ENCODE measurements around the gene NOL3.

The NOL3 gene

DNA sequence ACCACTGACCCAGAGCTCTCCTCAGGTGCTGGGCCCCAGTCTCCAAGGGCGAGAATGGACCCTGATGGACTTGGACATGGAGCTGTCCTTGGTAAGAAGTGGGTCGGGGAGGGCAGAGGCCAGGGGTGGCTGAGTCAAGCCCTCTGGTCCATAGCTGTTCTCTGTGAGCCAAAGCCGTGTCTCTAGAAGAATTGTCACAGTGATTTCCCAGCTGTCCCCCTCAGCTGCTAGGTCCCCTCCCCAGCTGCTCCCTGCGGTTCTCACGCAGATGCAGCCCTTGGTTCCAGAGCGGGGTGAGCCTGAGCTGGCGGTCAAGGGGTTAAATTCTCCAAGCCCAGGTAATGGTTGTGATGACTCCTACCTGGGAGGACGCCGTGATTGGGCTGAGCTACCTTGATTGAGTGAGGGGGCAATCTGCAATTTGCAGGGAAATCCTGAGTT, 1.3 kb upstream of the NOL3 start:
- in situ Hi-C loops (cut with MboI; ENCODE audit: low sequenced_read_pairs) = no loop called here

DNA sequence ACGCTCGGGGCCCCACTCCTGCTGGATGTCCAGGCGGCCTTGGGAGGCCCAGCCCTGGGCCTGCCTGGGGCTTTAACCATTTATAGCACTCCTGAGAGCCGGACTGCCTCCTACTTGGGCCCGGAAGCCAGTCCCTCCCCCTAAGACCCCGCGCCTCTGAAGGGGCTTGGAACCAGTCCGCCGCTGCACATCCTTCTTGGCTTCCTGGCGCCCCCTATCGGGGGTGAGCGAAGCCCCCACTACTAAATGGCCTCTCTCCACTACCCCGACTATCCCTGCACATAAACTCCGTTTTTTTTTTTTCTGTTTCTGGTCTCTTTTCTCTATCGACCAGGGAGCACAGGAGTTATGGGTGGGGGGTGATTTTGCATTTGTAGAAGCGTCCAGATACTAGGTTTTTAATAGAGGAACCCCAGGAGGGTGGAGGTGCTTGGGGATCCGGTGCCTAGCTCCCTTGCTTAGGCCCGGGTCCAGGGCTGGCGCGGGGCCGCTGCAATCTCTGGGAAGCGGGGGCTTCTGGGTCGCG, 633 bp upstream of the NOL3 start:
- in situ Hi-C loops (cut with MboI; ENCODE audit: low sequenced_read_pairs) = no loop called here

- in situ Hi-C loops (cut with MboI; ENCODE audit: low sequenced_read_pairs) = no loop called here
These were observed 761 bp downstream of the NOL3 start for GRCh38 chr16:67170949-67171649.

DNA sequence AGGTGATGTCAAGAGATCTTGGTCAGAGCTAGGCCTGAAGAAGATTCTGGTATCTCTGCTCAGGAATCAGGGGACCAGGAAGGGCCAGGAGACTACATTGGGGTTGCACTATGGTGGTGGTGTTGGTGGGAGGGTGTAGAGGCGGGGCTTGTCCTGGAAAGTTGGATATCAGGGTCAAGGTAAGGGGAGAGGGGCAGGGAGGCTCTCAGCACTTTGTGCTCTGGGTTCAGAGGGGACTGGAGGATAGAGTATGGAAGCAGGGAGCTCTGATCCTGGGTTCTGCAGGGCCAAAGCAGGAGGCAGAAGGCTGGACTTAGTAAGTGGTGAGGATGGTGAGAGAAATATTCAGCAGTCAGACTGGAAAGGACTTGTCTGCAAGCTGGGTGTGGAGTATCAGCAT, 3.0 kb downstream of the NOL3 start:
- in situ Hi-C loops (cut with MboI; ENCODE audit: low sequenced_read_pairs) = no loop called here

DNA sequence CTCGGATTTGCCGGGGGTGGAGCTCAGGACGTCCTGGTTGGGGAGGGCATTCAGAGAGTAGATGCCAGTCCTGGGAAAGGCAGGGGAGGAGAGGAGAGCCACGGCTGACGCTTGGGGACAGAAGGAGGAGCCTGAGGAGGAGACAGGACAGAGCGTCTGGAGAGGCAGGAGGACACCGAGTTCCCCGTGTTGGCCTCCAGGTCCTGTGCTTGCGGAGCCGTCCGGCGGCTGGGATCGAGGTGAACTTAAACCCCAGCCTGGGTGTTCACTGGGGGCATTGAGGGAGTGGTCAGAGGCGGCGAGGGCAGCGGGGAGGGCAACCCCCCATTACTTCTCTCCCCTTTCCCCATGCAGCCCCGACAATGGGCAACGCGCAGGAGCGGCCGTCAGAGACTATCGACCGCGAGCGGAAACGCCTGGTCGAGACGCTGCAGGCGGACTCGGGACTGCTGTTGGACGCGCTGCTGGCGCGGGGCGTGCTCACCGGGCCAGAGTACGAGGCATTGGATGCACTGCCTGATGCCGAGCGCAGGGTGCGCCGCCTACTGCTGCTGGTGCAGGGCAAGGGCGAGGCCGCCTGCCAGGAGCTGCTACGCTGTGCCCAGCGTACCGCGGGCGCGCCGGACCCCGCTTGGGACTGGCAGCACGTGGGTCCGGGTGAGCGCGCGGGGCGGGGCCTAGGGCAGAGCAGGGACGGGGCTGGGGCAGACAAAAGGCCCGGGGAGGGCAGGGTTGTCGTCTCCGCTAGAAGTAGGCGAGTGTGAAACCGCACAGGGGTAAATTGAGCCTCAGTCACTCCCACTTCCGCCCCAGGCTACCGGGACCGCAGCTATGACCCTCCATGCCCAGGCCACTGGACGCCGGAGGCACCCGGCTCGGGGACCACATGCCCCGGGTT, 3.7 kb downstream of the NOL3 start:
- in situ Hi-C loops (cut with MboI; ENCODE audit: low sequenced_read_pairs) = no loop called here

- in situ Hi-C loops (cut with MboI; ENCODE audit: low sequenced_read_pairs) = no loop called here
These were observed 4.4 kb downstream of the NOL3 start for GRCh38 chr16:67174706-67175231.

- in situ Hi-C loops (cut with MboI; ENCODE audit: low sequenced_read_pairs) = no loop called here
These were observed 6.3 kb downstream of the NOL3 start for GRCh38 chr16:67176662-67177061.

- in situ Hi-C loops (cut with MboI; ENCODE audit: low sequenced_read_pairs) = no loop called here
These were observed 7.7 kb downstream of the NOL3 start for GRCh38 chr16:67177743-67178699.

GRCh38 chr16:67179421-67180080, 9.2 kb downstream of the NOL3 start:
- in situ Hi-C loops (cut with MboI; ENCODE audit: low sequenced_read_pairs) = no loop called here

GRCh38 chr16:67180166-67180565, 9.8 kb downstream of the NOL3 start:
- in situ Hi-C loops (cut with MboI; ENCODE audit: low sequenced_read_pairs) = no loop called here

DNA sequence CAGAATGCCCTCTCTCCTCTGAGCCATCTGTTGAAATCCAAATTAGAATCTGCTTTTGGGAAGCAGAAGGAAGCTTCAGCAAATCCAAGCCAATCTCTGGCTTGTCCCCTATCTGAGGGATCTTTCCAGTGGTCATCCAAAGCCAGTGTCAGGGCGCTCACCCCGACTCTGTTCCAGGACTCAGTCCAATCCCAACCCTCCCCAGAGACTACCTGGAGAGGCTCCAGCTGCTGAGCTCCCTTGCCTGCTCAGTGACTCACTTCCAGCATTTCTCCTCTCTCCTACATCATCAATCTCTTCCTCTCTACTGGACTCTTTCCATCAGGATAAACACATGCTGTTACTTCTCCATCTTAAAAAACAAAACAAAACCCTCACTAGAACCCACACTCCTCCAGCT, 11.0 kb downstream of the NOL3 start:
- in situ Hi-C loops (cut with MboI; ENCODE audit: low sequenced_read_pairs) = no loop called here

- in situ Hi-C loops (cut with MboI; ENCODE audit: low sequenced_read_pairs) = no loop called here
These were observed 11.9 kb downstream of the NOL3 start for GRCh38 chr16:67182288-67182687.

GRCh38 chr16:67183284-67183626, 12.9 kb downstream of the NOL3 start:
- in situ Hi-C loops (cut with MboI; ENCODE audit: low sequenced_read_pairs) = no loop called here

DNA sequence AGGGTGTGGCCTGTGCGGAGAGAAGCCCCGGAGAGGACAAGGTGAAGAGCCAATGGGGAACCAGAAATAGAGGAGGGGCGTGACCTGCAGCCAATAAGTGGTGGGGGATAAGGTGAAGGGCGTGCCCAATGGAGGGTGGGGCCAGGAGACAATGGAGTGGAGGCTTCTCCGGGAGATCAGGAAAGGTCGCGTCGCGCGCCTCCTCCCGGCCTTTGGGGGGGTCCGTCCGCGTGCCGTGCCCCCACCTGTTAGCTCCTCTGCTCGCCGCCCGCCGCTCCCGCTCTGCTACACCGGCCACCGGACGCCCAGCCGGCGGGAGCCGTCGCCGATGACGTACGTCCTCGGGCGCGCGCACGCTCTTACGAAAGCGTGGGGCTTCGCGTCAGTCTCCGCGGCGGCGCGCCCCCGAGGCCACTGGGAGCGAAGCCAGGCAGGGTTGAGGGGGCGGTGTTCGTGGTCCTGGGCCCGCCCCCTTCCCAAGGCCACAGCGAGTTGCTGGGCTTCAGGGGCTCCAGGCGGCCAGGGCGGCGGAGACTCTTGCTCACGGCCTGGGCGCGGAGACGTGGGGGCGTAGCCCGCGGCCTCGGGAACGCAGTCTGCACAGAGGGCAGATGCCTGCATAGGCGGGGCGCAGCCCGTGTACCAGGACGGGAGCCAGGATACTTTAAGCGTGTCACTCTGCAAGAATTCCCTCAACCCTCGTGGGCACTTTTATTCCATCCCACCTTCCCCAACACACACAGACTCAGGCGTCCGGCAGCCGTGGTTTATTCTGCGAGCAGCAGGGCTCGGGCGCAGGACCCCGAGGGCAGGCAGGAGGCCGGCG, 13.5 kb downstream of the NOL3 start, which contains the start of gene MATCAP1:
Gene MATCAP1, minus strand, starts transcription at position 337 of the 826 bp plus-strand sequence. CDS start 3,353 bp downstream, outside the sequence.
- in situ Hi-C loops (cut with MboI; ENCODE audit: low sequenced_read_pairs) = no loop called here

GRCh38 chr16:67184453-67184994, 14.2 kb downstream of the NOL3 start:
- in situ Hi-C loops (cut with MboI; ENCODE audit: low sequenced_read_pairs) = no loop called here

GRCh38 chr16:67184995-67185650, 14.8 kb downstream of the NOL3 start:
- in situ Hi-C loops (cut with MboI; ENCODE audit: low sequenced_read_pairs) = no loop called here

DNA sequence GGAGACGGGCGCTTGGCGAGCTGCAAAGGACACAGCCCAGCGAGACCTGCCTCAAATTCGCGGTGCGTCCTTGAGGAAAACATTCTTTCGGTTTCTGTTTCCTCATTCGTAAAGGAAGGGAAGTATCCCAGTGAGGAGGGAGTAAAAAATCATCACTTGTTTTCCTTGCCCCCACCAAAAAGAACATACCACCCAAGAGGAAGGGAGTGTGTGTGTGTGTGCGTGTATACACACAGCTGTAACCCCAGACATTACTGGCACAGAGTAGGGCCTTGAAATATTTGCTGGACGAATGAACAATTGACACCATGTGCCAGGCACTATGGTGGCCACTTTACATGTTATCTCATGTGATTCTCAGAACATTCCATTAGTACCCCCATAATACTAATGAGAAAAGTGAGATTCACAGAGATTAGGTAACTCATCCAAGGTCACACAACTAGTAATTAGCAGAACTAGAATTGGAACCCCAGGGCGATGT, 15.4 kb downstream of the NOL3 start:
- in situ Hi-C loops (cut with MboI; ENCODE audit: low sequenced_read_pairs) = no loop called here

- in situ Hi-C loops (cut with MboI; ENCODE audit: low sequenced_read_pairs) = no loop called here
These were observed 16.2 kb downstream of the NOL3 start for GRCh38 chr16:67186550-67186950.

Measured in HL-60/S4 (cell line).